H1 (cell line): ENCODE data around the gene MSANTD3. TPM values are rescaled to one million over a fixed set of nuclear protein-coding genes. Genes with fewer than 3 reads are reported as not detected.

Experiments
- HDAC2 ChIP-seq, 2 experiments: fragments of 300-600 bp in 1 of 2; sonication (generic) in 1 of 2; IDR thresholded peaks; 2 replicates each; pipeline ENCODE4 v1.6.1; 2011 to 2012; ENCODE audit warnings: low read depth in 2 of 2, low read length in 2 of 2, mild to moderate bottlenecking in 2 of 2, moderate library complexity in 2 of 2, borderline replicate concordance in 1 of 2, inconsistent platforms in 1 of 2
- polyA plus RNA-seq, 7 experiments: library from polyadenylated mRNA; depleted of rRNA in 3 of 7; stranded (reverse) in 5 of 7; unstranded in 2 of 7; fragments of >200 nt in 5 of 7; fragments of 200-250 nt in 2 of 7; gene quantifications; 1 replicate in 5 of 7; 2 replicates in 1 of 7; 4 replicates in 1 of 7; pipeline versions ENCODE4 v1.2.1 to v1.2.3, GENCODE V29; 2011 to 2013; ENCODE audit warnings: missing spikeins in 2 of 7, mixed read lengths in 2 of 7
- total RNA-seq: library from RNA; stranded (reverse); fragmentation: NEBNext Ultra II Directional; extraction: Animal tissue kit (Norgen Biotek cat#: 25700); gene quantifications from 2 replicates; pipeline ENCODE4 v1.2.1, GENCODE V29; 2021
- TF ChIP-seq, protein P1 (sequence below): IDR thresholded peaks from 2 replicates; pipeline ENCODE4 v1.6.1; 2011; ENCODE audit warnings: low read depth, mild to moderate bottlenecking, low read length; ENCODE audit not compliant: insufficient read depth
- TF ChIP-seq, protein P2 (sequence below): IDR thresholded peaks from 2 replicates; pipeline ENCODE4 v1.6.1; 2012; ENCODE audit warnings: low read length, inconsistent platforms
- TF ChIP-seq, protein P3 (sequence below): IDR thresholded peaks from 2 replicates; pipeline ENCODE4 v1.6.1; 2012; ENCODE audit warnings: inconsistent platforms

The MSANTD3 gene
- total and polyA plus RNA-seq, 2 of the 8 experiments (the other 6 are each of a cell fraction or from before 2014, with no cell fraction given), result 12.0 to 41.3 TPM

DNA sequence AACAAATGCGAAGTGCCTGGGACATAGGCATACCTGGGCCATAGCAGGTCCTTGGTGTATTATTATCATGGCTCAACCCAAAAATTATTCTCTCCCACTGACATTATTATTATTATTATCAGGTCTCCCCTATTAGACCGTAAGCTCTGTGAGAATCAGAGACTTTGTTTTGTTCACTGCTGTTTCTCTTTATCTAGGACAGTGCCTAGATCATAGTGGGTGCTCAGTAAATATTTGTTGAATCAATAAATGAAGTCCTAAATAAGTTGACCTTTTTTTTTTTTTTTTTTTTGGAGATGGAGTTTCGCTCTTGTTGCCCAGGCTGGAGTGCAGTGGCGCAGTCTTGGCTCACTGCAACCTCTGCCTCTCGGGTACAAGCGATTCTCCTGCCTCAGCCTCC, 41.1 kb downstream of the MSANTD3 start (continued):
- TF ChIP-seq, protein P1, sequence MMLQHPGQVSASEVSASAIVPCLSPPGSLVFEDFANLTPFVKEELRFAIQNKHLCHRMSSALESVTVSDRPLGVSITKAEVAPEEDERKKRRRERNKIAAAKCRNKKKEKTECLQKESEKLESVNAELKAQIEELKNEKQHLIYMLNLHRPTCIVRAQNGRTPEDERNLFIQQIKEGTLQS, result no peak
- no peak for TF ChIP-seq HDAC2 (IDR thresholded peaks at IDR 0.05; ENCODE audit: borderline replicate concordance in 1 of 2, low read depth in 2 of 2, low read length in 2 of 2)
- TF ChIP-seq, protein P2, sequence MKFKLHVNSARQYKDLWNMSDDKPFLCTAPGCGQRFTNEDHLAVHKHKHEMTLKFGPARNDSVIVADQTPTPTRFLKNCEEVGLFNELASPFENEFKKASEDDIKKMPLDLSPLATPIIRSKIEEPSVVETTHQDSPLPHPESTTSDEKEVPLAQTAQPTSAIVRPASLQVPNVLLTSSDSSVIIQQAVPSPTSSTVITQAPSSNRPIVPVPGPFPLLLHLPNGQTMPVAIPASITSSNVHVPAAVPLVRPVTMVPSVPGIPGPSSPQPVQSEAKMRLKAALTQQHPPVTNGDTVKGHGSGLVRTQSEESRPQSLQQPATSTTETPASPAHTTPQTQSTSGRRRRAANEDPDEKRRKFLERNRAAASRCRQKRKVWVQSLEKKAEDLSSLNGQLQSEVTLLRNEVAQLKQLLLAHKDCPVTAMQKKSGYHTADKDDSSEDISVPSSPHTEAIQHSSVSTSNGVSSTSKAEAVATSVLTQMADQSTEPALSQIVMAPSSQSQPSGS, result no peak
- TF ChIP-seq, protein P3, sequence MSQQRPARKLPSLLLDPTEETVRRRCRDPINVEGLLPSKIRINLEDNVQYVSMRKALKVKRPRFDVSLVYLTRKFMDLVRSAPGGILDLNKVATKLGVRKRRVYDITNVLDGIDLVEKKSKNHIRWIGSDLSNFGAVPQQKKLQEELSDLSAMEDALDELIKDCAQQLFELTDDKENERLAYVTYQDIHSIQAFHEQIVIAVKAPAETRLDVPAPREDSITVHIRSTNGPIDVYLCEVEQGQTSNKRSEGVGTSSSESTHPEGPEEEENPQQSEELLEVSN, result no peak
